Measurements from ENCODE around the gene GPM6B.

Gene GPM6B

DNA sequence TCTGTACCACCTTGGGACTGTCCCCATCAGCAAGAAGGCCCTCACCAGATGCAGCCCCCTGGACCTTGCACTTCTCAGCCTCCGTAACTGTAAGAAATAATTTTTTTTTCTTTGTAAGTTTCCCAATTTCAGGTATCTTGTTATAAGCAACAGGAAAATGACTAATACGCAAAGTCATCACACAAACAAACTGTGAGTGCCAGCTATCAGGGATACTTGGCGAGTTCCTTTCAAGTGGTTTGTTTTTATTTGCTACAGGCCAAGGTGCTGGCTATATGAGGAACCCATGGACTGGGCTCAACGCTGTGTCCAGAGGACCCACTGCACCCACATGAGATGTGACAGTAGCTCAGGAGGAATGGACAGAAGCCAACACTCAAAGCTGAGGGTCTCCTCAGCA is 11.5 kb upstream of the GPM6B start:
- no peaks in the 10 kb centered on the region for H3K27me3 ChIP-seq (ENCODE audit: insufficient read depth, low read depth)
- no peak overlapping the region for H3K4me2 ChIP-seq
- H3K36me3 ChIP-seq (ENCODE audit: insufficient read depth), result no peaks in the 10 kb centered on the region
- no peaks in the 10 kb centered on the region for H3K4me1 ChIP-seq (ENCODE audit: low read depth, poor library complexity, severe bottlenecking)
- H3K4me3 ChIP-seq (IDR thresholded peaks at IDR 0.05; ENCODE audit: insufficient read depth, low read depth, low read length), result no peak overlapping the region
- H3K27ac ChIP-seq, result no peak overlapping the region
- H2AFZ ChIP-seq (ENCODE audit: low read depth), result no peak overlapping the region
- TF ChIP-seq, protein P1, sequence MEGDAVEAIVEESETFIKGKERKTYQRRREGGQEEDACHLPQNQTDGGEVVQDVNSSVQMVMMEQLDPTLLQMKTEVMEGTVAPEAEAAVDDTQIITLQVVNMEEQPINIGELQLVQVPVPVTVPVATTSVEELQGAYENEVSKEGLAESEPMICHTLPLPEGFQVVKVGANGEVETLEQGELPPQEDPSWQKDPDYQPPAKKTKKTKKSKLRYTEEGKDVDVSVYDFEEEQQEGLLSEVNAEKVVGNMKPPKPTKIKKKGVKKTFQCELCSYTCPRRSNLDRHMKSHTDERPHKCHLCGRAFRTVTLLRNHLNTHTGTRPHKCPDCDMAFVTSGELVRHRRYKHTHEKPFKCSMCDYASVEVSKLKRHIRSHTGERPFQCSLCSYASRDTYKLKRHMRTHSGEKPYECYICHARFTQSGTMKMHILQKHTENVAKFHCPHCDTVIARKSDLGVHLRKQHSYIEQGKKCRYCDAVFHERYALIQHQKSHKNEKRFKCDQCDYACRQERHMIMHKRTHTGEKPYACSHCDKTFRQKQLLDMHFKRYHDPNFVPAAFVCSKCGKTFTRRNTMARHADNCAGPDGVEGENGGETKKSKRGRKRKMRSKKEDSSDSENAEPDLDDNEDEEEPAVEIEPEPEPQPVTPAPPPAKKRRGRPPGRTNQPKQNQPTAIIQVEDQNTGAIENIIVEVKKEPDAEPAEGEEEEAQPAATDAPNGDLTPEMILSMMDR (conservative IDR thresholded peaks at IDR 0.05; ENCODE audit: low read depth, low read length), result no peak
- H4K20me1 ChIP-seq (ENCODE audit: insufficient read depth), result no peaks in the 10 kb centered on the region
- no peak overlapping the region for H3K9ac ChIP-seq
- H3K79me2 ChIP-seq (ENCODE audit: insufficient read depth, low read depth), result no peaks in the 10 kb centered on the region

DNA sequence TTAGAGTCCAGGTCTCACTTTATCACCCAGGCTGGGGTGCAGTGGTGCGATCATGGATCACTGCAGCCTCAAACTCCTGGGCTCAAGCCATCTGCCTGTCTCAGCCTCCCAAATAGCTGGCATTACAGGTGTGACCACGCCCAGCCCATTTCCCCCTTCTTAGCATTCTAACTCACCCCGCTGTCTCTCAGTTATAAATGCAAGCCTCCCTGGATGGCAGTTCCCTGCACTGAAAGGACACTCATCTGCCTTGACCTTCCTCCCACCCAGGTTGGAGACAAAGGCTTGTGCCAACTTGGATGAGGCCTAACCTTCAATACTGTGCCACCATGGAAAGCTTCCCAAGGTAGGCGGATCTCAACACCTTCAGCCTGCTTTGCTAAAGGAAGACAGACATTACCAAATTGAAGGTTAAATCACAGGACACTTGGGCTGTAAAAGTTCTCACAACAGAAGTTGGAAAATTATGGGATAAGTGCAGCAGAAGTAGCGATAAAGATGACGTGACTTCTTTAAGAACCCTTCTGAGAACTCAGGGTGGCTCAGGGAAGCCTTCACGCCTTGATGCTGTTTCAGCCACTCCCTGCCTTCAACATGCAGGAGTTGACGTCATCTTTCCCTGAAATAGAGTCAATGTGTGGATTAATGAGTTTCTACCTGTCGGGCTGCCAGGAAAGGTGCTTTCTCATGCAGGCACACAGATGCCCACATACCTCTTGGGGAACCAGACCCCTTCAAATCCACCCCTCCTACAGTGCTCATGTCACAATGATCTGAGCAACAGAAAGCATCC is 10.6 kb upstream of the GPM6B start:
- Histone ChIP-seq H3K36me3 (ENCODE audit: insufficient read depth) (no peaks in the 10 kb centered on the region), H4K20me1 (ENCODE audit: insufficient read depth) (no peaks in the 10 kb centered on the region), H3K4me2 (no peak overlapping the region), H3K9ac (no peak overlapping the region), H3K27me3 (ENCODE audit: insufficient read depth, low read depth) (no peaks in the 10 kb centered on the region), H2AFZ (ENCODE audit: low read depth) (no peak overlapping the region), H3K79me2 (ENCODE audit: insufficient read depth, low read depth) (no peaks in the 10 kb centered on the region), H3K4me1 (ENCODE audit: low read depth, poor library complexity, severe bottlenecking) (no peaks in the 10 kb centered on the region), H3K4me3 (IDR thresholded peaks at IDR 0.05; ENCODE audit: insufficient read depth, low read depth, low read length) (no peak overlapping the region), H3K27ac (no peak overlapping the region)
- TF ChIP-seq, protein P1 (conservative IDR thresholded peaks at IDR 0.05; ENCODE audit: low read depth, low read length), result no peak

DNA sequence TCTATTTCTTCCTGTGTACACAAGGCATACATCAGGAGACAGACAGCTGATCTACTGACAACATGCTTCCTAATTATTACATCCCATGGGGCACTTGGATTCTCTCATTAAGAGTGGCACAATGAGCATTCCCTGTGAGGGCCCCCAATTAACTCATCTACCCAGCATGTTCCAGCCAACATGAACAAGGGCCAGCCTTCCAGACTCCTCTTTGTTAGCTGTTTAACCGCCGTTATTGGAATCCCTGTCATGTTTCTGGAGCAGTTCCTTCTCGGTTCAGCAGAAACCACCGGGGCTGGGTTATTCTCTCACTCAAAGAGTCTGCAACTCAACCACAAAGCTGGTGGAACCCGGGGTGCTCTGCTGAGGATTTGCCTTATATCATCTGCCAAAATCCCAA is 9.9 kb upstream of the GPM6B start:
- no peak overlapping the region for H3K27ac ChIP-seq
- no peaks in the 10 kb centered on the region for H3K79me2 ChIP-seq (ENCODE audit: insufficient read depth, low read depth)
- no peaks in the 10 kb centered on the region for H4K20me1 ChIP-seq (ENCODE audit: insufficient read depth)
- no peak overlapping the region for H3K9ac ChIP-seq
- TF ChIP-seq, protein P1 (conservative IDR thresholded peaks at IDR 0.05; ENCODE audit: low read depth, low read length), result no peak
- no peaks in the 10 kb centered on the region for H3K4me1 ChIP-seq (ENCODE audit: low read depth, poor library complexity, severe bottlenecking)
- no peak overlapping the region for H3K4me2 ChIP-seq
- no peak overlapping the region for H3K4me3 ChIP-seq (IDR thresholded peaks at IDR 0.05; ENCODE audit: insufficient read depth, low read depth, low read length)
- H3K27me3 ChIP-seq (ENCODE audit: insufficient read depth, low read depth), result no peaks in the 10 kb centered on the region
- H3K36me3 ChIP-seq (ENCODE audit: insufficient read depth), result no peaks in the 10 kb centered on the region
- no peak overlapping the region for H2AFZ ChIP-seq (ENCODE audit: low read depth)

DNA sequence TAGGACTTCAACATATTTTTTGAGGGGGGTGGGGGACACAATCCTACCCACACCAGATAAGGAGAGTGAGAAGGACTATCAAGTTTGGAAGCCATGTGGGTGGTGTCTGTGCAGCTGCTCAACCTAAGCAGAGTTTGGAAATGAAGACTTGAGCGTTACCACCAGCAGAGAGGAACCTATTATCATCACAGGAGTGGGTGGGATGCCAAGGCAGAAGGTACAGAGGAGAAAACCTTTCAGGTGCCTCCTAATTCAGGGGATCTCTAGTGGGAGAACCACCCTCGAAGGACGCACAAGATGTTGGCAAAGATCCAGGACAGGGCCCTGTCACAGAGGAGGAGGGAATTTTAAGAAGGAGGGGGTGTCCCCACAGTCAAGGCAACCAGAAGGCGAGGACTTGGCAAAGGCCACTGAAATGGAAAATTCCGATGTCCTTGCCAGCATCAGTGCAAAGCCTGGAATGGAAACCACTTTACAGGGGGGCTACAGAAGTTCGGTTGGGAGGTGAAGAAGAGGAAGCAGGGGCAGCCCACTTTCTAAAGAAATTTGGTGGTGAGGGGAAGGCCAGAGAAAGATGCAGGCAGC is 8.4 kb upstream of the GPM6B start:
- no peak overlapping the region for H3K9ac ChIP-seq
- no peak overlapping the region for H2AFZ ChIP-seq (ENCODE audit: low read depth)
- no peaks in the 10 kb centered on the region for H3K79me2 ChIP-seq (ENCODE audit: insufficient read depth, low read depth)
- no peak overlapping the region for H3K27ac ChIP-seq
- no peaks in the 10 kb centered on the region for H3K4me1 ChIP-seq (ENCODE audit: low read depth, poor library complexity, severe bottlenecking)
- H3K4me3 ChIP-seq (IDR thresholded peaks at IDR 0.05; ENCODE audit: insufficient read depth, low read depth, low read length), result no peak overlapping the region
- H4K20me1 ChIP-seq (ENCODE audit: insufficient read depth), result no peaks in the 10 kb centered on the region
- no peak overlapping the region for H3K4me2 ChIP-seq
- TF ChIP-seq, protein P1 (conservative IDR thresholded peaks at IDR 0.05; ENCODE audit: low read depth, low read length), result no peak
- no peaks in the 10 kb centered on the region for H3K27me3 ChIP-seq (ENCODE audit: insufficient read depth, low read depth)
- no peaks in the 10 kb centered on the region for H3K36me3 ChIP-seq (ENCODE audit: insufficient read depth)
